ENCODE measurements around the gene IGF2BP1.
"Not testable (repeated sequence)": the region's sequence is repeated elsewhere in the genome, so short reads cannot be mapped to it uniquely, and the experiment has no call there.

IGF2BP1 gene

GRCh38 chr17:49055181-49055927 lies 58.2 kb downstream of the IGF2BP1 start:
- no peak for DNase-seq

- DNase-seq, result no peak
Observed at GRCh38 chr17:49061524-49061943, 64.3 kb downstream of the IGF2BP1 start.

- no peak for DNase-seq
Observed at GRCh38 chr17:49063652-49064051, 66.5 kb downstream of the IGF2BP1 start.

GRCh38 chr17:49067163-49067562 lies 70.0 kb downstream of the IGF2BP1 start:
- no peak for DNase-seq

- DNase-seq, result no peak
Observed at GRCh38 chr17:49069585-49070273, 72.5 kb downstream of the IGF2BP1 start.

GRCh38 chr17:49071106-49071505 lies 73.9 kb downstream of the IGF2BP1 start:
- no peak for DNase-seq

GRCh38 chr17:49074851-49075540 lies 77.8 kb downstream of the IGF2BP1 start:
- no peak for DNase-seq

- DNase-seq, result no peak
Observed at GRCh38 chr17:49076573-49077384, 79.6 kb downstream of the IGF2BP1 start.

- DNase-seq, result no peak
Observed at GRCh38 chr17:49078248-49078647, 81.1 kb downstream of the IGF2BP1 start.

GRCh38 chr17:49079840-49080663 lies 82.9 kb downstream of the IGF2BP1 start:
- DNase-seq, result no peak

- DNase-seq, result no peak
Observed at GRCh38 chr17:49082231-49082630, 85.0 kb downstream of the IGF2BP1 start.

GRCh38 chr17:49085046-49085445 lies 87.9 kb downstream of the IGF2BP1 start:
- not testable (repeated sequence) for DNase-seq

GRCh38 chr17:49085565-49086315 lies 88.6 kb downstream of the IGF2BP1 start:
- DNase-seq, result no peak

GRCh38 chr17:49086316-49086605 lies 89.1 kb downstream of the IGF2BP1 start:
- DNase-seq, result no peak

- no peak for DNase-seq
Observed at GRCh38 chr17:49086649-49087048, 89.5 kb downstream of the IGF2BP1 start.

- DNase-seq, result no peak
Observed at GRCh38 chr17:49089094-49089493, 91.9 kb downstream of the IGF2BP1 start.

- DNase-seq, result no peak
Observed at GRCh38 chr17:49090878-49091594, 93.9 kb downstream of the IGF2BP1 start.

- DNase-seq, result no peak
Observed at GRCh38 chr17:49093131-49093530, 95.9 kb downstream of the IGF2BP1 start.

- no peak for DNase-seq
Observed at GRCh38 chr17:49100601-49101000, 103.4 kb downstream of the IGF2BP1 start.

GRCh38 chr17:49101054-49101534 lies 103.9 kb downstream of the IGF2BP1 start:
- no peak for DNase-seq

- not testable (repeated sequence) for DNase-seq
Observed at GRCh38 chr17:49103360-49103759, 106.2 kb downstream of the IGF2BP1 start.

Measured in NCI-H1694 treated with DMSO at 0.1 percent for 48 hours (cell line).